ENCODE results near the gene DLG1. TPM values are rescaled to one million over a fixed set of nuclear protein-coding genes. Genes with fewer than 3 reads are reported as not detected.

The DLG1 gene
- total and polyA plus RNA-seq, 4 donors: 12.7 to 51.2 (median 22.3) TPM

- Histone ChIP-seq H3K9me3 (ENCODE audit: control insufficient read depth in 4 of 4, low read length in 3 of 4) (no peaks in the 10 kb centered on the region), H3K27me3 (ENCODE audit: control insufficient read depth in 4 of 4, insufficient read depth in 4 of 4, low read length in 3 of 4) (no peaks in the 10 kb centered on the region), H3K4me1 (ENCODE audit: control insufficient read depth in 4 of 4, insufficient read depth in 4 of 4, low read length in 3 of 4) (peaks cover 2 to 35% (median 11%) of the 10 kb centered on the region in 4 donors), H3K4me3 (ENCODE audit: low read depth in 1 of 3, low read length in 3 of 3) (no peak overlapping the region), H3K36me3 (ENCODE audit: control insufficient read depth in 4 of 4, insufficient read depth in 3 of 4, low read depth in 1 of 4, low read length in 3 of 4) (peaks cover 2 to 8% (median 6%) of the 10 kb centered on the region in 4 donors), H3K27ac (ENCODE audit: low read depth in 1 of 2, low read length in 2 of 2) (no peak overlapping the region), H3K9ac (ENCODE audit: low read depth in 1 of 2, low read length in 2 of 2) (no peak overlapping the region)
- no peak for DNase-seq (ENCODE audit: low spot score)
- no peak for TF ChIP-seq RAD21 (IDR thresholded peaks at IDR 0.05)
- no peak for TF ChIP-seq GABPA (IDR thresholded peaks at IDR 0.05 in 1 of 2, conservative IDR thresholded peaks at IDR 0.05 in 1 of 2)
- no peak for TF ChIP-seq ZBTB33 (IDR thresholded peaks at IDR 0.05)
- no peak for TF ChIP-seq HNF4G (IDR thresholded peaks at IDR 0.05)
- TF ChIP-seq JUND (IDR thresholded peaks at IDR 0.05): no peak
- TF ChIP-seq EGR1 (IDR thresholded peaks at IDR 0.05; ENCODE audit: low read depth in 2 of 2): no peak
- TF ChIP-seq FOXA1 (IDR thresholded peaks at IDR 0.05): no peak
- no peak for TF ChIP-seq RXRA (IDR thresholded peaks at IDR 0.05)
- no peak for TF ChIP-seq FOXA2 (IDR thresholded peaks at IDR 0.05)
- TF ChIP-seq SP1 (IDR thresholded peaks at IDR 0.05): no peak
- 90% methylated on average over 2 of the region's 2 CpGs for WGBS
These were observed 2.5 kb downstream of the DLG1 start for GRCh38 chr3:197295871-197296270.

- no peak overlapping the region for H3K9ac ChIP-seq (ENCODE audit: low read depth in 1 of 2, low read length in 2 of 2)
- no peak overlapping the region for H3K27ac ChIP-seq (ENCODE audit: low read depth in 1 of 2, low read length in 2 of 2)
- 72% methylated on average over 4 of the region's 4 CpGs for WGBS
- H3K36me3 ChIP-seq (ENCODE audit: control insufficient read depth in 4 of 4, insufficient read depth in 3 of 4, low read depth in 1 of 4, low read length in 3 of 4): peaks cover 2 to 12% (median 10%) of the 10 kb centered on the region in 4 donors
- peaks cover 2 to 23% (median 7%) of the 10 kb centered on the region in 4 donors for H3K4me1 ChIP-seq (ENCODE audit: control insufficient read depth in 4 of 4, insufficient read depth in 4 of 4, low read length in 3 of 4)
- no peaks in the 10 kb centered on the region for H3K27me3 ChIP-seq (ENCODE audit: control insufficient read depth in 4 of 4, insufficient read depth in 4 of 4, low read length in 3 of 4)
- H3K9me3 ChIP-seq (ENCODE audit: control insufficient read depth in 4 of 4, low read length in 3 of 4): no peaks in the 10 kb centered on the region
- no peak for DNase-seq (ENCODE audit: low spot score)
- TF ChIP-seq RAD21 (IDR thresholded peaks at IDR 0.05) (no peak), ATF3 (IDR thresholded peaks at IDR 0.05) (no peak), EGR1 (IDR thresholded peaks at IDR 0.05; ENCODE audit: low read depth in 2 of 2) (no peak), NR2F2 (IDR thresholded peaks at IDR 0.05) (no peak), FOXA1 (IDR thresholded peaks at IDR 0.05) (no peak), HNF4G (IDR thresholded peaks at IDR 0.05) (no peak)
- H3K4me3 ChIP-seq (ENCODE audit: low read depth in 1 of 3, low read length in 3 of 3): no peak overlapping the region
These were observed 4.7 kb downstream of the DLG1 start for GRCh38 chr3:197293605-197294237.

GRCh38 chr3:197292648-197293047 is 5.8 kb downstream of the DLG1 start:
- H3K27ac ChIP-seq (ENCODE audit: low read depth in 1 of 2, low read length in 2 of 2): no peak overlapping the region
- no peak overlapping the region for H3K4me3 ChIP-seq (ENCODE audit: low read depth in 1 of 3, low read length in 3 of 3)
- no peaks in the 10 kb centered on the region for H3K27me3 ChIP-seq (ENCODE audit: control insufficient read depth in 4 of 4, insufficient read depth in 4 of 4, low read length in 3 of 4)
- TF ChIP-seq RAD21 (IDR thresholded peaks at IDR 0.05): no peak
- no peak for TF ChIP-seq MAX (IDR thresholded peaks at IDR 0.05)
- TF ChIP-seq SP1 (IDR thresholded peaks at IDR 0.05): no peak
- H3K9ac ChIP-seq (ENCODE audit: low read depth in 1 of 2, low read length in 2 of 2): no peak overlapping the region
- DNase-seq (ENCODE audit: low spot score): no peak
- peaks cover 2 to 12% (median 11%) of the 10 kb centered on the region in 4 donors for H3K36me3 ChIP-seq (ENCODE audit: control insufficient read depth in 4 of 4, insufficient read depth in 3 of 4, low read depth in 1 of 4, low read length in 3 of 4)
- WGBS: 99% methylated on average over 1 of the region's 1 CpG
- no peaks in the 10 kb centered on the region for H3K9me3 ChIP-seq (ENCODE audit: control insufficient read depth in 4 of 4, low read length in 3 of 4)
- H3K4me1 ChIP-seq (ENCODE audit: control insufficient read depth in 4 of 4, insufficient read depth in 4 of 4, low read length in 3 of 4): peaks cover 2 to 21% (median 7%) of the 10 kb centered on the region in 4 donors

Measured in liver (tissue), 9 donors.